Liver (tissue), 3 donors: ENCODE measurements around the gene LRMDA.

Source experiments
- FOXA1 ChIP-seq: IDR thresholded peaks from 2 replicates; pipeline ENCODE4 v1.6.1; 2016; ENCODE audit warnings: antibody characterized with exemption
- GABPA ChIP-seq, 2 donors: IDR thresholded peaks in 1 of 2; conservative IDR thresholded peaks in 1 of 2; 2 replicates each; pipeline ENCODE4 v1.6.1; 2016; ENCODE audit warnings: antibody characterized with exemption in 2 of 2, mild to moderate bottlenecking in 1 of 2, moderate library complexity in 1 of 2
- HNF4G ChIP-seq: IDR thresholded peaks from 2 replicates; pipeline ENCODE4 v1.6.1; 2016; ENCODE audit warnings: antibody characterized with exemption
- JUND ChIP-seq, 2 donors: IDR thresholded peaks; 2 replicates each; pipeline ENCODE4 v1.6.1; 2016; ENCODE audit warnings: antibody characterized with exemption in 2 of 2
- SP1 ChIP-seq: IDR thresholded peaks from 2 replicates; pipeline ENCODE4 v1.6.1; 2018; ENCODE audit warnings: antibody characterized with exemption, mild to moderate bottlenecking
- TAF1 ChIP-seq: conservative IDR thresholded peaks from 2 replicates; pipeline ENCODE4 v1.6.1; 2016; ENCODE audit warnings: antibody characterized with exemption, mild to moderate bottlenecking
- YY1 ChIP-seq: IDR thresholded peaks from 2 replicates; pipeline ENCODE4 v1.6.1; 2016; ENCODE audit warnings: antibody characterized with exemption, mild to moderate bottlenecking
- TF ChIP-seq, protein P1 (sequence below): IDR thresholded peaks from 2 replicates; pipeline ENCODE4 v1.6.1; 2016; ENCODE audit warnings: antibody characterized with exemption
- TF ChIP-seq, protein P2 (sequence below): fragments of 150-350 bp; IDR thresholded peaks from 2 replicates; pipeline ENCODE4 v1.5.1; 2017; ENCODE audit warnings: improper control_type of control experiment, low read depth, low read length; ENCODE audit not compliant: missing input control
- TF ChIP-seq, protein P3 (sequence below): IDR thresholded peaks from 2 replicates; pipeline ENCODE4 v1.6.1; 2016; ENCODE audit warnings: antibody characterized with exemption, mild to moderate bottlenecking
- TF ChIP-seq, protein P4 (sequence below): IDR thresholded peaks from 2 replicates; pipeline ENCODE4 v1.6.1; 2016; ENCODE audit warnings: antibody characterized with exemption
- TF ChIP-seq, protein P5 (sequence below): IDR thresholded peaks from 2 replicates; pipeline ENCODE4 v1.6.1; 2016; ENCODE audit warnings: antibody characterized with exemption
- donor health status: healthy.
- donor health status: healthy.

DNA sequence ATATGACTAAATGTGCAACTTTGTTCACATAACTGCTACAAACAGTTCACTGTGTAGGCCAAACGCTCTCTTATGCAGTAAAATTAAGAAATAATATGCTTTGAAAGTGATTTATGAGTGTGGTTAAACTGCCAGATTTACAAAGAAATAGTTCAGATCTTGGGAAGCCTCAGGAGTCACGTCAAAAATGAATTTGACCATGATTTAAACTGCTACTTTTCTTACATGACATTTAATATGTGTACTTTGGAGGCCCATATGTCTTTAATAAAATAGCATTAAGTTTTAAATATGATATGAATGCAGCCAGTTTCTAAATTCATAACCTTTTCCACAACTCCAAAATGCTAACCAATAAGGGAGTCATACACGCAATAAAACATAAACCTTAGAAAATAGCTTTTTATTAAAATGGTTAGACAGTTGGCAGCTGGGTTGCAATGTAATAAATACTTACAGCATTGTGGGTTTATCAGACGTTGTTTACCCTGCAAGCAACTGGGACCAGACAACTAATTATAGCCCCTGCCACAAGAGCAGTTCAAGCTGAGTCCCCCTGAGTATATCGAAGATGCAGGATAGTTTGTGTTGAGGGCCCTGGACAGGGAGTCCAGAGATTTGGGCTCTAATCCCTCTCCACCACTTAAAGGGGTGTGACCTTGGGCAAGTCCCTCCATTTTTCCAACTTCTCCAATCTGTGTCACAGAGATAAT, 640.4 kb downstream of the LRMDA start:
- TF ChIP-seq, protein P1, sequence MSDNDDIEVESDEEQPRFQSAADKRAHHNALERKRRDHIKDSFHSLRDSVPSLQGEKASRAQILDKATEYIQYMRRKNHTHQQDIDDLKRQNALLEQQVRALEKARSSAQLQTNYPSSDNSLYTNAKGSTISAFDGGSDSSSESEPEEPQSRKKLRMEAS: no peak
- TF ChIP-seq TAF1 (no peak), GABPA (IDR thresholded peaks at IDR 0.05 in 1 of 2, conservative IDR thresholded peaks at IDR 0.05 in 1 of 2) (no peak), FOXA1 (no peak), YY1 (no peak), HNF4G (no peak), JUND (IDR thresholded peaks at IDR 0.05) (no peak), SP1 (no peak)
- TF ChIP-seq, protein P2, sequence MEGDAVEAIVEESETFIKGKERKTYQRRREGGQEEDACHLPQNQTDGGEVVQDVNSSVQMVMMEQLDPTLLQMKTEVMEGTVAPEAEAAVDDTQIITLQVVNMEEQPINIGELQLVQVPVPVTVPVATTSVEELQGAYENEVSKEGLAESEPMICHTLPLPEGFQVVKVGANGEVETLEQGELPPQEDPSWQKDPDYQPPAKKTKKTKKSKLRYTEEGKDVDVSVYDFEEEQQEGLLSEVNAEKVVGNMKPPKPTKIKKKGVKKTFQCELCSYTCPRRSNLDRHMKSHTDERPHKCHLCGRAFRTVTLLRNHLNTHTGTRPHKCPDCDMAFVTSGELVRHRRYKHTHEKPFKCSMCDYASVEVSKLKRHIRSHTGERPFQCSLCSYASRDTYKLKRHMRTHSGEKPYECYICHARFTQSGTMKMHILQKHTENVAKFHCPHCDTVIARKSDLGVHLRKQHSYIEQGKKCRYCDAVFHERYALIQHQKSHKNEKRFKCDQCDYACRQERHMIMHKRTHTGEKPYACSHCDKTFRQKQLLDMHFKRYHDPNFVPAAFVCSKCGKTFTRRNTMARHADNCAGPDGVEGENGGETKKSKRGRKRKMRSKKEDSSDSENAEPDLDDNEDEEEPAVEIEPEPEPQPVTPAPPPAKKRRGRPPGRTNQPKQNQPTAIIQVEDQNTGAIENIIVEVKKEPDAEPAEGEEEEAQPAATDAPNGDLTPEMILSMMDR: no peak
- TF ChIP-seq, protein P3, sequence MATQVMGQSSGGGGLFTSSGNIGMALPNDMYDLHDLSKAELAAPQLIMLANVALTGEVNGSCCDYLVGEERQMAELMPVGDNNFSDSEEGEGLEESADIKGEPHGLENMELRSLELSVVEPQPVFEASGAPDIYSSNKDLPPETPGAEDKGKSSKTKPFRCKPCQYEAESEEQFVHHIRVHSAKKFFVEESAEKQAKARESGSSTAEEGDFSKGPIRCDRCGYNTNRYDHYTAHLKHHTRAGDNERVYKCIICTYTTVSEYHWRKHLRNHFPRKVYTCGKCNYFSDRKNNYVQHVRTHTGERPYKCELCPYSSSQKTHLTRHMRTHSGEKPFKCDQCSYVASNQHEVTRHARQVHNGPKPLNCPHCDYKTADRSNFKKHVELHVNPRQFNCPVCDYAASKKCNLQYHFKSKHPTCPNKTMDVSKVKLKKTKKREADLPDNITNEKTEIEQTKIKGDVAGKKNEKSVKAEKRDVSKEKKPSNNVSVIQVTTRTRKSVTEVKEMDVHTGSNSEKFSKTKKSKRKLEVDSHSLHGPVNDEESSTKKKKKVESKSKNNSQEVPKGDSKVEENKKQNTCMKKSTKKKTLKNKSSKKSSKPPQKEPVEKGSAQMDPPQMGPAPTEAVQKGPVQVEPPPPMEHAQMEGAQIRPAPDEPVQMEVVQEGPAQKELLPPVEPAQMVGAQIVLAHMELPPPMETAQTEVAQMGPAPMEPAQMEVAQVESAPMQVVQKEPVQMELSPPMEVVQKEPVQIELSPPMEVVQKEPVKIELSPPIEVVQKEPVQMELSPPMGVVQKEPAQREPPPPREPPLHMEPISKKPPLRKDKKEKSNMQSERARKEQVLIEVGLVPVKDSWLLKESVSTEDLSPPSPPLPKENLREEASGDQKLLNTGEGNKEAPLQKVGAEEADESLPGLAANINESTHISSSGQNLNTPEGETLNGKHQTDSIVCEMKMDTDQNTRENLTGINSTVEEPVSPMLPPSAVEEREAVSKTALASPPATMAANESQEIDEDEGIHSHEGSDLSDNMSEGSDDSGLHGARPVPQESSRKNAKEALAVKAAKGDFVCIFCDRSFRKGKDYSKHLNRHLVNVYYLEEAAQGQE: no peak
- TF ChIP-seq, protein P4, sequence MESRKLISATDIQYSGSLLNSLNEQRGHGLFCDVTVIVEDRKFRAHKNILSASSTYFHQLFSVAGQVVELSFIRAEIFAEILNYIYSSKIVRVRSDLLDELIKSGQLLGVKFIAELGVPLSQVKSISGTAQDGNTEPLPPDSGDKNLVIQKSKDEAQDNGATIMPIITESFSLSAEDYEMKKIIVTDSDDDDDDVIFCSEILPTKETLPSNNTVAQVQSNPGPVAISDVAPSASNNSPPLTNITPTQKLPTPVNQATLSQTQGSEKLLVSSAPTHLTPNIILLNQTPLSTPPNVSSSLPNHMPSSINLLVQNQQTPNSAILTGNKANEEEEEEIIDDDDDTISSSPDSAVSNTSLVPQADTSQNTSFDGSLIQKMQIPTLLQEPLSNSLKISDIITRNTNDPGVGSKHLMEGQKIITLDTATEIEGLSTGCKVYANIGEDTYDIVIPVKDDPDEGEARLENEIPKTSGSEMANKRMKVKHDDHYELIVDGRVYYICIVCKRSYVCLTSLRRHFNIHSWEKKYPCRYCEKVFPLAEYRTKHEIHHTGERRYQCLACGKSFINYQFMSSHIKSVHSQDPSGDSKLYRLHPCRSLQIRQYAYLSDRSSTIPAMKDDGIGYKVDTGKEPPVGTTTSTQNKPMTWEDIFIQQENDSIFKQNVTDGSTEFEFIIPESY: no peak
- TF ChIP-seq, protein P5, sequence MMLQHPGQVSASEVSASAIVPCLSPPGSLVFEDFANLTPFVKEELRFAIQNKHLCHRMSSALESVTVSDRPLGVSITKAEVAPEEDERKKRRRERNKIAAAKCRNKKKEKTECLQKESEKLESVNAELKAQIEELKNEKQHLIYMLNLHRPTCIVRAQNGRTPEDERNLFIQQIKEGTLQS: no peak
